Measurements from ENCODE around the gene CAMTA1.

CAMTA1 gene

GRCh38 chr1:6965083-6965934 lies 180.1 kb downstream of the CAMTA1 start (continued):
- TF ChIP-seq ZNF513 (tag by site-specific recombination; IDR thresholded peaks at IDR 0.05) (no peak), ZNF529 (tag by site-specific recombination; IDR thresholded peaks at IDR 0.05; ENCODE audit: insufficient replicate concordance) (no peak), TCF7L2 (IDR thresholded peaks at IDR 0.05; ENCODE audit: borderline replicate concordance, low read depth, low read length) (no peak), MZF1 (tag by site-specific recombination; IDR thresholded peaks at IDR 0.05; ENCODE audit: borderline replicate concordance) (no peak), ZNF830 (tag by site-specific recombination; IDR thresholded peaks at IDR 0.05; ENCODE audit: low read depth) (no peak), ZNF132 (tag by site-specific recombination; IDR thresholded peaks at IDR 0.05; ENCODE audit: borderline replicate concordance) (no peak), ZBTB20 (tag by site-specific recombination; IDR thresholded peaks at IDR 0.05) (peak; percentile 52), ZNF146 (tag by site-specific recombination; IDR thresholded peaks at IDR 0.05) (no peak), ZNF433 (tag by site-specific recombination; IDR thresholded peaks at IDR 0.05; ENCODE audit: low read depth) (no peak), ZNF280D (tag by site-specific recombination; IDR thresholded peaks at IDR 0.05) (no peak), ZNF747 (tag by site-specific recombination; IDR thresholded peaks at IDR 0.05) (no peak), EGR2 (tag by site-specific recombination; IDR thresholded peaks at IDR 0.05; ENCODE audit: low read depth) (peak; percentile 83), HOXC10 (CRISPR knock-in tag; IDR thresholded peaks at IDR 0.05) (no peak)

- Histone ChIP-seq H3K27ac (ENCODE audit: extremely low read depth, low read depth, low read length) (no peak overlapping the region), H3K36me3 (ENCODE audit: control insufficient read depth in 2 of 2, insufficient read depth in 1 of 2, low read length in 2 of 2) (no peaks in the 10 kb centered on the region), H3K9me3 (ENCODE audit: control insufficient read depth, insufficient read depth, low read depth, low read length) (no peaks in the 10 kb centered on the region), H3K4me3 (ENCODE audit: low read depth, low read length) (no peak overlapping the region), H3K4me1 (ENCODE audit: control insufficient read depth, insufficient read depth, low read length) (peaks cover 10% of the 10 kb centered on the region; the same call in 1 of the 2 replicates)
- ChIA-PET POLR2A (interaction anchor here (0.5 kb wide), 1 partner anchor 196 kb away, joined by 5 read pairs; no protein-coding TSS in a partner anchor), CTCF (no interaction called here)
- TF ChIP-seq ZNF175 (tag by site-specific recombination; IDR thresholded peaks at IDR 0.05) (no peak), ZNF692 (tag by site-specific recombination; IDR thresholded peaks at IDR 0.05) (no peak), ZNF214 (tag by site-specific recombination; IDR thresholded peaks at IDR 0.05; ENCODE audit: borderline replicate concordance) (no peak), ZBTB7A (tag by site-specific recombination; IDR thresholded peaks at IDR 0.05; ENCODE audit: low read depth) (no peak), ZNF561 (tag by site-specific recombination; IDR thresholded peaks at IDR 0.05; ENCODE audit: borderline replicate concordance) (no peak), ZNF302 (tag by site-specific recombination; IDR thresholded peaks at IDR 0.05; ENCODE audit: low read depth) (no peak), YY2 (tag by site-specific recombination; IDR thresholded peaks at IDR 0.05) (no peak), OSR2 (tag by site-specific recombination; IDR thresholded peaks at IDR 0.05) (no peak), ZNF37A (tag by site-specific recombination; IDR thresholded peaks at IDR 0.05) (no peak), KLF8 (tag by site-specific recombination; IDR thresholded peaks at IDR 0.05) (no peak), ZNF155 (tag by site-specific recombination; IDR thresholded peaks at IDR 0.05) (no peak), ZNF24 (tag by site-specific recombination; IDR thresholded peaks at IDR 0.05) (no peak), ZBTB48 (tag by site-specific recombination; IDR thresholded peaks at IDR 0.05) (no peak), ZNF837 (tag by site-specific recombination; IDR thresholded peaks at IDR 0.05) (no peak), BCL6B (tag by site-specific recombination; IDR thresholded peaks at IDR 0.05) (no peak)
These were observed 180.6 kb downstream of the CAMTA1 start for GRCh38 chr1:6965935-6966241.

Measured in HEK293 (cell line).